ENCODE measurements around the gene SLC27A5. TPM values are rescaled to one million over a fixed set of nuclear protein-coding genes. Genes with fewer than 3 reads are reported as not detected.

The SLC27A5 gene
- total RNA-seq, 1 donor from 2014 or later = 6.8 TPM

- Mint-ChIP-seq H3K9me3 (ENCODE audit: unreplicated experiment) (no peaks in the 10 kb centered on the region), H3K27me3 (ENCODE audit: low read depth, unreplicated experiment) (peaks cover 29% of the 10 kb centered on the region), H3K4me3 (ENCODE audit: unreplicated experiment) (no peak overlapping the region), H3K4me1 (ENCODE audit: low read depth, unreplicated experiment) (no peaks in the 10 kb centered on the region), H3K27ac (ENCODE audit: unreplicated experiment) (no peak overlapping the region), H3K36me3 (ENCODE audit: low read depth, unreplicated experiment) (no peaks in the 10 kb centered on the region)
- no peaks in the 10 kb centered on the region for H3K9me3 ChIP-seq (ENCODE audit: insufficient read depth, low read depth, low read length)
- no peaks in the 10 kb centered on the region for H3K79me2 ChIP-seq (ENCODE audit: insufficient read depth, low read length)
- no peak overlapping the region for H3K9ac ChIP-seq (ENCODE audit: low read length)
- FAIRE-seq (no peak), DNase-seq (ENCODE audit: low read depth) (no peak)
- H3K4me2 ChIP-seq (ENCODE audit: low read length) = no peak overlapping the region
- H3K4me3 ChIP-seq (ENCODE audit: insufficient read depth, low read depth, low read length) = no peak overlapping the region
- TF ChIP-seq EZH2 (IDR thresholded peaks at IDR 0.05; ENCODE audit: insufficient read depth, low read length) = no peak
- TF ChIP-seq CTCF (IDR thresholded peaks at IDR 0.05; ENCODE audit: insufficient read depth, low read depth, low read length) = no peak
- no peaks in the 10 kb centered on the region for H4K20me1 ChIP-seq (ENCODE audit: insufficient read depth, low read length)
- peaks cover 21% of the 10 kb centered on the region for H3K27me3 ChIP-seq (ENCODE audit: insufficient read depth, low read length)
- H3K4me1 ChIP-seq (ENCODE audit: insufficient read depth, low read length) = no peaks in the 10 kb centered on the region
- no peak overlapping the region for H2AFZ ChIP-seq (ENCODE audit: low read depth, low read length)
- H3K27ac ChIP-seq (ENCODE audit: low read depth, low read length) = no peak overlapping the region
- no peaks in the 10 kb centered on the region for H3K36me3 ChIP-seq (ENCODE audit: insufficient read depth, low read length)
These were observed 24.1 kb upstream of the SLC27A5 start for GRCh38 chr19:58535857-58536256.

DNA sequence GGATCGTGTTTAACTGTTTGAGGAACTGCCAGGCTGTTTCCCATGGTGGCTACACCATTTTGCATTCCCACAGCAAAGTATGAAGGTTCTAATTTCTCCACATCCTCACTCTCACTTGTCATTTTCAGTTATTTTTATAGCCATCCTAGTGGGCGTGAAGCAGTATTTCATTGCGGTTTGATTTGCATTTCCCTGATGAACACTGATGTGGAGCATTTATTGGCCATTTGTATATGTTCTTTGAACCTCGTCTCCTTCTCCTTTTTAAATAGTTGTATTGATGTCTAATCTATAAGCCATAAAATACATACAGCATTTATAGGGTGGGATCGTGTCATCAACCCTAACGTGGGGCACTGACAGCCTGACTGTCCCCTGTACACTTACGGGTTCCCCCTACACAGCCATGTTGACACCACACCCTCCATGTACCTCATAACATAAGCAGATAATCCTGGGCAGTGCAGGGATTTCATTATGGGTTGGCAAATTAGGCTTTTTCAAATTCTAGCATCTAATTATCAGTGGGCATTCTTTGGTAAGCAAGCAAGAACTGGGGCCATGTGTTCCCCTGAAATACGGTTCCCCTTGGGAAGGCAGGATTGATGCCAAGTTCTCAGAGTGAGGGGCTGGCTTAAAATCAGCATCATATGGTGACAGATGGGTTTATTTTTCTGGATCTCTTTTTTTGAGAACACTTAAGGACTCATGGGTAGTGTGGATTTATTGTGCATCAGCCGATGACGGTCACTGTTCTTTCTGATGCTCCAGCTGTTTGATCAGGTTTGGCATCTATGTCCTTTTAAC lies 19.4 kb upstream of the SLC27A5 start:
- FAIRE-seq (no peak), DNase-seq (ENCODE audit: low read depth) (no peak)
- Histone ChIP-seq H3K9ac (ENCODE audit: low read length) (no peak overlapping the region), H3K36me3 (ENCODE audit: insufficient read depth, low read length) (no peaks in the 10 kb centered on the region), H3K4me3 (ENCODE audit: insufficient read depth, low read depth, low read length) (no peak overlapping the region), H3K9me3 (ENCODE audit: insufficient read depth, low read depth, low read length) (no peaks in the 10 kb centered on the region), H3K4me2 (ENCODE audit: low read length) (no peak overlapping the region), H3K27ac (ENCODE audit: low read depth, low read length) (no peak overlapping the region), H3K27me3 (ENCODE audit: insufficient read depth, low read length) (peaks cover 15% of the 10 kb centered on the region), H2AFZ (ENCODE audit: low read depth, low read length) (no peak overlapping the region), H3K79me2 (ENCODE audit: insufficient read depth, low read length) (no peaks in the 10 kb centered on the region), H4K20me1 (ENCODE audit: insufficient read depth, low read length) (no peaks in the 10 kb centered on the region), H3K4me1 (ENCODE audit: insufficient read depth, low read length) (no peaks in the 10 kb centered on the region)
- Mint-ChIP-seq H3K4me3 (ENCODE audit: unreplicated experiment) (no peak overlapping the region), H3K36me3 (ENCODE audit: low read depth, unreplicated experiment) (no peaks in the 10 kb centered on the region), H3K27ac (ENCODE audit: unreplicated experiment) (no peak overlapping the region), H3K27me3 (ENCODE audit: low read depth, unreplicated experiment) (peaks cover 24% of the 10 kb centered on the region), H3K4me1 (ENCODE audit: low read depth, unreplicated experiment) (no peaks in the 10 kb centered on the region), H3K9me3 (ENCODE audit: unreplicated experiment) (no peaks in the 10 kb centered on the region)
- TF ChIP-seq EZH2 (IDR thresholded peaks at IDR 0.05; ENCODE audit: insufficient read depth, low read length) (no peak), CTCF (IDR thresholded peaks at IDR 0.05; ENCODE audit: insufficient read depth, low read depth, low read length) (no peak)

DNA sequence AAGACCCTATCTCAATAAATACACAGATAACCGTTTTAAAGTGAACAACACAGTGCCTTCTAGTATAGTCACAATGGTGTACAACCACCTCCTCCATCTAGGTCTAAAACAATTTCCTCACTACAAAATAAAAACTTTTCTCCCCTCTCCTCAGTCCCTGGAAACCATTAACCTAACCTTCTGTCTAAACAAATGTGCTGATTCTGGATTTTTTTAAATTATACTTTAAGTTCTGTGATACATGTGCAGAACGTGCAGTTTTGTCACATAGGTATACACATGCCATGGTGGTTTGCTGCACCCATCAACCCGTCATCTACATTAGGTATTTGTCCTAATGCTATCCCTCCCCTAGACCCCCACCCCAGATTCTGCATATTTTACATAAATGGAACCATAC lies 17.6 kb upstream of the SLC27A5 start:
- Histone ChIP-seq H3K4me2 (ENCODE audit: low read length) (no peak overlapping the region), H4K20me1 (ENCODE audit: insufficient read depth, low read length) (no peaks in the 10 kb centered on the region), H3K79me2 (ENCODE audit: insufficient read depth, low read length) (no peaks in the 10 kb centered on the region), H3K9me3 (ENCODE audit: insufficient read depth, low read depth, low read length) (no peaks in the 10 kb centered on the region), H3K9ac (ENCODE audit: low read length) (no peak overlapping the region), H3K27ac (ENCODE audit: low read depth, low read length) (no peak overlapping the region), H3K4me3 (ENCODE audit: insufficient read depth, low read depth, low read length) (no peak overlapping the region), H3K27me3 (ENCODE audit: insufficient read depth, low read length) (peaks cover 15% of the 10 kb centered on the region), H3K4me1 (ENCODE audit: insufficient read depth, low read length) (no peaks in the 10 kb centered on the region), H2AFZ (ENCODE audit: low read depth, low read length) (no peak overlapping the region), H3K36me3 (ENCODE audit: insufficient read depth, low read length) (no peaks in the 10 kb centered on the region)
- no peak for DNase-seq (ENCODE audit: low read depth)
- Mint-ChIP-seq H3K36me3 (ENCODE audit: low read depth, unreplicated experiment) (no peaks in the 10 kb centered on the region), H3K27me3 (ENCODE audit: low read depth, unreplicated experiment) (peaks cover 24% of the 10 kb centered on the region), H3K27ac (ENCODE audit: unreplicated experiment) (no peak overlapping the region), H3K4me1 (ENCODE audit: low read depth, unreplicated experiment) (no peaks in the 10 kb centered on the region), H3K4me3 (ENCODE audit: unreplicated experiment) (no peak overlapping the region), H3K9me3 (ENCODE audit: unreplicated experiment) (no peaks in the 10 kb centered on the region)
- FAIRE-seq = no peak
- TF ChIP-seq CTCF (IDR thresholded peaks at IDR 0.05; ENCODE audit: insufficient read depth, low read depth, low read length) (no peak), EZH2 (IDR thresholded peaks at IDR 0.05; ENCODE audit: insufficient read depth, low read length) (no peak)

All from astrocyte (in vitro differentiated cells and primary cell).